Measurements from ENCODE around the gene AKAP7. TPM values are rescaled to one million over a fixed set of nuclear protein-coding genes. Genes with fewer than 3 reads are reported as not detected.

Gene AKAP7
- total and polyA plus RNA-seq, 4 donors = 4.2 to 25.0 (median 8.6) TPM

DNA sequence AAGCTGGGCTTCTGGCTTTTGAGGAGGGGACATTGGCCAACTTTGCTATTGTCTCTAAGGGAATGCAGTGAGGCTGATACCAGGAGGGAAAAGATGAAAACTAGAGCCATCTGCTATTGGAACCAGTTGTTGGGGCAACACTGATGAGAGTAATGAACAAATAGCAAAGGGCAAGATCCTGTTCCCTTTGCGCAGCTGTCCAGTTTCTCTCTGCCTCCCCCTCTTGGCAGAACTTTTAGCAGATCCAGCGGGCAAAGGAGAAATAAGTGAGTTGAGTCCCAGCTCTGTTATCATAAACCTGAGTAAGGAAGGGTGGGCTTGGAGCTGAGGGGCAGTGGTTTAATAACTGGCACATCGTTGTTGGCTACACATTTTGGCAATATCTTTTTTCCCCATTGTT is 126.8 kb downstream of the AKAP7 start:
- Histone ChIP-seq H3K27ac (ENCODE audit: low read depth in 1 of 2, low read length in 1 of 2) (no peak overlapping the region), H3K9ac (ENCODE audit: insufficient read depth in 1 of 2, low read length in 2 of 2) (no peak overlapping the region), H3K9me3 (ENCODE audit: control insufficient read depth in 4 of 4, insufficient read depth in 3 of 4, low read length in 3 of 4) (no peaks in the 10 kb centered on the region), H3K4me3 (no peak overlapping the region), H3K36me3 (ENCODE audit: control insufficient read depth in 4 of 4, insufficient read depth in 4 of 4, low read length in 4 of 4) (peaks cover 0 to 3% (median 0%) of the 10 kb centered on the region in 4 donors), H3K4me1 (ENCODE audit: control insufficient read depth in 5 of 5, insufficient read depth in 5 of 5, low read length in 5 of 5) (peaks cover 0 to 6% (median 0%) of the 10 kb centered on the region in 5 donors), H3K27me3 (ENCODE audit: control insufficient read depth in 3 of 3, insufficient read depth in 3 of 3, low read length in 2 of 3) (no peaks in the 10 kb centered on the region)
- DNase-seq (no peak), ATAC-seq (ENCODE audit: insufficient read depth, low FRiP score) (no peak)
- 97 to 99% methylated on average over 3 of the region's 3 CpGs for WGBS, 2 donors
- TF ChIP-seq, protein P1, sequence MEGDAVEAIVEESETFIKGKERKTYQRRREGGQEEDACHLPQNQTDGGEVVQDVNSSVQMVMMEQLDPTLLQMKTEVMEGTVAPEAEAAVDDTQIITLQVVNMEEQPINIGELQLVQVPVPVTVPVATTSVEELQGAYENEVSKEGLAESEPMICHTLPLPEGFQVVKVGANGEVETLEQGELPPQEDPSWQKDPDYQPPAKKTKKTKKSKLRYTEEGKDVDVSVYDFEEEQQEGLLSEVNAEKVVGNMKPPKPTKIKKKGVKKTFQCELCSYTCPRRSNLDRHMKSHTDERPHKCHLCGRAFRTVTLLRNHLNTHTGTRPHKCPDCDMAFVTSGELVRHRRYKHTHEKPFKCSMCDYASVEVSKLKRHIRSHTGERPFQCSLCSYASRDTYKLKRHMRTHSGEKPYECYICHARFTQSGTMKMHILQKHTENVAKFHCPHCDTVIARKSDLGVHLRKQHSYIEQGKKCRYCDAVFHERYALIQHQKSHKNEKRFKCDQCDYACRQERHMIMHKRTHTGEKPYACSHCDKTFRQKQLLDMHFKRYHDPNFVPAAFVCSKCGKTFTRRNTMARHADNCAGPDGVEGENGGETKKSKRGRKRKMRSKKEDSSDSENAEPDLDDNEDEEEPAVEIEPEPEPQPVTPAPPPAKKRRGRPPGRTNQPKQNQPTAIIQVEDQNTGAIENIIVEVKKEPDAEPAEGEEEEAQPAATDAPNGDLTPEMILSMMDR (IDR thresholded peaks at IDR 0.05; ENCODE audit: control extremely low read depth, extremely low read depth) = no peak

DNA sequence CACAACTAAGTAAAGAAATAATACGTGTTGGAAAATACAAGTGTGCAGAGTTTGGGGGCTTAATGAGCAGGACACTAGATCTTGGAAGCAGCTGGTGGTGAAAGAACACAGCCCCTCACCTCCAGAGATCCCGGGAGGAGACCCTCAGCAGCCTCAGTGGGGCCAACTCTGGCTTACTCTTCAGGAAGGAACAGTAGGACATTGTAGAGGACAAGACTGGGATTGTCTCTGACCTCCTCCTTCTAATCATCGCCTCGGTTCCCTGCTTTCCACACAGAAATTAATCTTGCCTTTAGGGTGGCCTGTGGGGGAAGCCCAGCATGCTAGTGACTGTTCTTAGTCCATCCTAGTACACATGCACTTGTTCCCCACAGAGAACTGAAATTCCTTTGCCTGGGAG is 130.7 kb downstream of the AKAP7 start:
- ATAC-seq (ENCODE audit: insufficient read depth, low FRiP score) (no peak), DNase-seq (no peak)
- Histone ChIP-seq H3K9ac (ENCODE audit: insufficient read depth in 1 of 2, low read length in 2 of 2) (no peak overlapping the region), H3K27me3 (ENCODE audit: control insufficient read depth in 3 of 3, insufficient read depth in 3 of 3, low read length in 2 of 3) (no peaks in the 10 kb centered on the region), H3K27ac (ENCODE audit: low read depth in 1 of 2, low read length in 1 of 2) (no peak overlapping the region), H3K4me1 (ENCODE audit: control insufficient read depth in 5 of 5, insufficient read depth in 5 of 5, low read length in 5 of 5) (peaks cover 0 to 1% (median 0%) of the 10 kb centered on the region in 5 donors), H3K4me3 (no peak overlapping the region), H3K9me3 (ENCODE audit: control insufficient read depth in 4 of 4, insufficient read depth in 3 of 4, low read length in 3 of 4) (peaks cover 0 to 8% (median 0%) of the 10 kb centered on the region in 4 donors), H3K36me3 (ENCODE audit: control insufficient read depth in 4 of 4, insufficient read depth in 4 of 4, low read length in 4 of 4) (peaks cover 0 to 8% (median 3%) of the 10 kb centered on the region in 4 donors)
- WGBS, 2 donors = 90 to 93% methylated on average over 4 of the region's 4 CpGs
- TF ChIP-seq, protein P1 (IDR thresholded peaks at IDR 0.05; ENCODE audit: control extremely low read depth, extremely low read depth) = no peak

DNA sequence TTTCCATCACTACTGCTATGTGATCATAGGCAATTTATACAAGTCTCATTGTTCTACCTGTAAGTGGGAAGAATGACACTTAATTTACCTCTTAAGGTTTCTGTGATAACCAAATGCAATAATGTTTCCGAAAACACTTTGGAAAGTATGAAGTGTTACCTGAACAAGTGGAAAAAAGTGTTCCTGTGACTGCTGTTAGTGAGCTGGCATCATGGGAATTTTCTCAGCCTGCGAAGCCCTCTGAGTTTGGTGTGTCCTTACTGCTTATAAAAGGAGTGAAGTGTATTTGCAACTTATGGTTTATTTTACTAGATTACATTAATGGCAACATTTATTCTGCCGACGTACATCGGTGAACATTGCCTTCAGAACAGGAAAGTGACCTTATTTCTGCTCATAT is 133.0 kb downstream of the AKAP7 start:
- H3K9me3 ChIP-seq (ENCODE audit: control insufficient read depth in 4 of 4, insufficient read depth in 3 of 4, low read length in 3 of 4) = peaks cover 0 to 8% (median 0%) of the 10 kb centered on the region in 4 donors
- no peak overlapping the region for H3K4me3 ChIP-seq
- ATAC-seq (ENCODE audit: insufficient read depth, low FRiP score) (no peak), DNase-seq (no peak)
- H3K36me3 ChIP-seq (ENCODE audit: control insufficient read depth in 4 of 4, insufficient read depth in 4 of 4, low read length in 4 of 4) = peaks cover 0 to 8% (median 2%) of the 10 kb centered on the region in 4 donors
- 80 to 91% methylated on average over 5 of the region's 5 CpGs for WGBS, 2 donors
- peaks cover 0 to 1% (median 0%) of the 10 kb centered on the region in 5 donors for H3K4me1 ChIP-seq (ENCODE audit: control insufficient read depth in 5 of 5, insufficient read depth in 5 of 5, low read length in 5 of 5)
- H3K9ac ChIP-seq (ENCODE audit: insufficient read depth in 1 of 2, low read length in 2 of 2) = no peak overlapping the region
- H3K27ac ChIP-seq (ENCODE audit: low read depth in 1 of 2, low read length in 1 of 2) = no peak overlapping the region
- TF ChIP-seq, protein P1 (IDR thresholded peaks at IDR 0.05; ENCODE audit: control extremely low read depth, extremely low read depth) = no peak
- no peaks in the 10 kb centered on the region for H3K27me3 ChIP-seq (ENCODE audit: control insufficient read depth in 3 of 3, insufficient read depth in 3 of 3, low read length in 2 of 3)

All from lung (tissue), 12 donors.